Peyer's patch (tissue), 4 donors: ENCODE results near the gene ESD.

Experiments
- POLR2A ChIP-seq, 2 donors: fragments of 450-650 bp; IDR thresholded peaks; one replicate each; pipeline ENCODE4 v1.5.1; 2017; ENCODE audit warnings: antibody characterized with exemption in 2 of 2, mild to moderate bottlenecking in 2 of 2, moderate library complexity in 2 of 2
- TF ChIP-seq, protein P1 (sequence below), 6 experiments: fragments of 450-650 bp in 4 of 6; fragments of 200-600 bp in 2 of 6; sonication (generic) in 1 of 6; IDR thresholded peaks; one replicate each; pipeline ENCODE4 v1.5.1; 2017 to 2019; ENCODE audit warnings: antibody characterized with exemption in 6 of 6, mild to moderate bottlenecking in 3 of 6, moderate library complexity in 1 of 6

DNA sequence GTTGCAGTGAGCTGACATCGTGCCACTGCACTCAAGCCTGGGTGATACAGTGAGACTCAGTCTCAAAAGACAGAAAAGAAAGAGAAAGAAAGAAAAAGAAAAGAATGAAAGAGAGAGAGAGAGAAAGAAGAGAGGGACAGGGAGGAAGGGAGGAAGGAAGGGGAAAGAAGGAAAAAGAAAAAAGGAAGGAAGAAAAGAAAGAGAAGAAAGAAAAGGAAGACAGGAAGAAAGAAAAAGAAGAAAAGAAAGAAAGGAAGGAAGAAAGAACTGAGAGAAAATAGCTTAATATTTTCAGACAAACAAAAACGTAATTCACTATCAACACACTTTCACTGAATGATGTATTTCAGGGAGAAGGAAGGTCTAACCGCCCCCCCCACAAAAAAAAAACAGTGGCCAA lies 39.3 kb downstream of the ESD start:
- TF ChIP-seq, protein P1, sequence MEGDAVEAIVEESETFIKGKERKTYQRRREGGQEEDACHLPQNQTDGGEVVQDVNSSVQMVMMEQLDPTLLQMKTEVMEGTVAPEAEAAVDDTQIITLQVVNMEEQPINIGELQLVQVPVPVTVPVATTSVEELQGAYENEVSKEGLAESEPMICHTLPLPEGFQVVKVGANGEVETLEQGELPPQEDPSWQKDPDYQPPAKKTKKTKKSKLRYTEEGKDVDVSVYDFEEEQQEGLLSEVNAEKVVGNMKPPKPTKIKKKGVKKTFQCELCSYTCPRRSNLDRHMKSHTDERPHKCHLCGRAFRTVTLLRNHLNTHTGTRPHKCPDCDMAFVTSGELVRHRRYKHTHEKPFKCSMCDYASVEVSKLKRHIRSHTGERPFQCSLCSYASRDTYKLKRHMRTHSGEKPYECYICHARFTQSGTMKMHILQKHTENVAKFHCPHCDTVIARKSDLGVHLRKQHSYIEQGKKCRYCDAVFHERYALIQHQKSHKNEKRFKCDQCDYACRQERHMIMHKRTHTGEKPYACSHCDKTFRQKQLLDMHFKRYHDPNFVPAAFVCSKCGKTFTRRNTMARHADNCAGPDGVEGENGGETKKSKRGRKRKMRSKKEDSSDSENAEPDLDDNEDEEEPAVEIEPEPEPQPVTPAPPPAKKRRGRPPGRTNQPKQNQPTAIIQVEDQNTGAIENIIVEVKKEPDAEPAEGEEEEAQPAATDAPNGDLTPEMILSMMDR (IDR thresholded peaks at IDR 0.05), result no peak
- TF ChIP-seq POLR2A (IDR thresholded peaks at IDR 0.05), result no peak
